ENCODE results near the gene COX6B1.

The COX6B1 gene

DNA sequence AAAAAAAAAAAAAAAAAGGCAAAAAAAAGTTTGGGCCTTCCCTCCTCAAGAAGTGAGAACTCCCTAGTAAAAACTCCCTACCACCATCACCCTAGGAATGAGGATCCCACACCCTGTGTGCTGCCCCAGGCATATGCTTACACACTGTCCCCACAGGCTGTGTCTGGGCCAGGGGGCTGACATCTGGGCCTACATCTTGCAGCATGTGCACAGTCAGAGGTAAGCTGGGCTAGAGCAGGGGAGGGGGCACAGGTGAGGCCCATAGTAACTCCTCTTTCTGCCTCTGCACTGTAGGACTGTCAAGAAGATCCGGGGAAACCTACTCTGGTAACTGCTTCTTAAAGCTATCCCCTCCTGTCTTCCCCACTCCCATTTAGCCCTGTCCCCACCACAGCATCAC, 34.5 kb upstream of the COX6B1 start:
- TF ChIP-seq PAX5 (IDR thresholded peaks at IDR 0.05; ENCODE audit: insufficient read depth, low read length, severe bottlenecking): no peak
- TF ChIP-seq SPI1 (IDR thresholded peaks at IDR 0.05; ENCODE audit: low read depth, low read length): no peak
- no peak for TF ChIP-seq TAF1 (IDR thresholded peaks at IDR 0.05; ENCODE audit: low read depth, low read length)
- no peak for TF ChIP-seq POU2F2 (IDR thresholded peaks at IDR 0.05; ENCODE audit: low read depth, low read length)
- no peak for TF ChIP-seq POLR2AphosphoS5 (IDR thresholded peaks at IDR 0.05; ENCODE audit: low read depth, low read length)
- no peak for TF ChIP-seq POLR2A (IDR thresholded peaks at IDR 0.05; ENCODE audit: low read depth, low read length)
- FAIRE-seq: no peak
- no peak for DNase-seq (ENCODE audit: insufficient read length, low spot score)

DNA sequence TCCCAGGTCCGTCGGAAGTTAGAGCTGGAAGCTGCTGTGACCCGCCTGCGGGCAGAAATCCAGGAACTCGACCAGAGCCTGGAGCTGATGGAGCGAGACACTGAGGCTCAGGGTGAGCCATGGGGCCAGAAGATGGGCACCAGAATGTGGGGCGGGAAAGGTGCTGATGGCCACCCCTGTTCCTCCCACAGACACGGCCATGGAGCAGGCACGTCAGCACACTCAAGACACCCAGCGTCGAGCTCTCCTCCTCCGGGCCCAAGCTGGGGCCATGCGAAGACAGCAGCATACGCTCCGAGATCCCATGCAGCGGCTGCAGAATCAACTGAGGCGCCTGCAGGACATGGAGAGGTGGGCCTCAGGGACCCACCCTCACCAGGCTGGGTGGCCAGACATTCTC, 33.1 kb upstream of the COX6B1 start:
- DNase-seq (ENCODE audit: insufficient read length, low spot score): no peak
- no peak for FAIRE-seq
- TF ChIP-seq POU2F2 (IDR thresholded peaks at IDR 0.05; ENCODE audit: low read depth, low read length) (no peak), SPI1 (IDR thresholded peaks at IDR 0.05; ENCODE audit: low read depth, low read length) (no peak), POLR2A (IDR thresholded peaks at IDR 0.05; ENCODE audit: low read depth, low read length) (no peak), TAF1 (IDR thresholded peaks at IDR 0.05; ENCODE audit: low read depth, low read length) (no peak), POLR2AphosphoS5 (IDR thresholded peaks at IDR 0.05; ENCODE audit: low read depth, low read length) (no peak)

DNA sequence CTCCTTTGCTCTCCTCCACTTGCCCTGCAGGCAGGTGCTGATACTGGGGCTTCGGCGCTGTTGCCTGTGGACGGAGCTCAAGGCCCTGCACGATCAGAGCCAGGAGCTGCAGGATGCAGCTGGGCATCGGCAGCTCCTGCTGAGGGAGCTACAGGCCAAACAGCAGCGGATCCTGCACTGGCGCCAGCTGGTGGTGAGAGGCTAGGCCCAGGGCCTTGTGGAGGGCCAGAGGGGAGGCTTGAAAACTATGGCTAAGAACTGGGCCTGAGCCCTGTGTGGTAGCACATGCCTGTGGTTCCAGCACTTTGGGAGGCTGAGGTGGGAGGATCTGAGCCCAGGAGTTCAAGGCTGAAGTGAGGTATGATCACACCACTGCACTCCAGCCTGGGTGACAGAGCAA, 29.3 kb upstream of the COX6B1 start:
- TF ChIP-seq POLR2A (IDR thresholded peaks at IDR 0.05; ENCODE audit: low read depth, low read length) (no peak), TAF1 (IDR thresholded peaks at IDR 0.05; ENCODE audit: low read depth, low read length) (no peak), PAX5 (IDR thresholded peaks at IDR 0.05; ENCODE audit: insufficient read depth, low read length, severe bottlenecking) (no peak), SPI1 (IDR thresholded peaks at IDR 0.05; ENCODE audit: low read depth, low read length) (no peak), POU2F2 (IDR thresholded peaks at IDR 0.05; ENCODE audit: low read depth, low read length) (no peak), POLR2AphosphoS5 (IDR thresholded peaks at IDR 0.05; ENCODE audit: low read depth, low read length) (no peak)
- DNase-seq (ENCODE audit: insufficient read length, low spot score) (no peak), FAIRE-seq (no peak)

DNA sequence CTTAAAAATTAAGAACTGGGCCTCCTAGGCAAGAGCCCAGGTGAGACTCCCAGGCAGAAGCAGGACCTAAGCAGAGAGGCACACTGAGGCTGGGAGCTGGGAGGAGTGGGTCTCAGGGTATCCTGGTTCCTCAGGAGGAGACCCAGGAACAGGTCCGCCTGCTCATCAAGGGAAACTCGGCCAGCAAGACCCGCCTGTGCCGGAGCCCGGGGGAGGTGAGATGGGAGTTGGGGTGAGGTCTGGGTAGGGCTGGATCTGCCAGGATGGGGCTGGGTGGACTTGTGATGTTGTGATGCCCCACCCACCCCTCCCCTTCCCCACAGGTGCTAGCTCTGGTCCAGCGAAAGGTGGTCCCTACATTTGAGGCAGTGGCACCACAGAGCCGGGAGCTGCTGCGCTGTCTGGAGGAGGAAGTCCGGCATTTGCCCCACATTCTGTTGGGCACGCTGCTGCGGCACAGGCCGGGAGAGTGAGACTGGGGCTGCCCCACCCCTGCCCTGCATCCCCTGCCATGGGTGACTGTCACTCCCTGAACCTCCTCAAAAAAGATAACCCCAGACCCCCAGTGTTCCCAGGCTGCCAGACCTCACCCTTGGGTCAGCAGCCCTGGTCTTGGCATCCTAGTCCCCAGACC, 28.7 kb upstream of the COX6B1 start:
- FAIRE-seq: no peak
- TF ChIP-seq PAX5 (IDR thresholded peaks at IDR 0.05; ENCODE audit: insufficient read depth, low read length, severe bottlenecking) (no peak), POLR2A (IDR thresholded peaks at IDR 0.05; ENCODE audit: low read depth, low read length) (no peak)
- DNase-seq (ENCODE audit: insufficient read length, low spot score): no peak

DNA sequence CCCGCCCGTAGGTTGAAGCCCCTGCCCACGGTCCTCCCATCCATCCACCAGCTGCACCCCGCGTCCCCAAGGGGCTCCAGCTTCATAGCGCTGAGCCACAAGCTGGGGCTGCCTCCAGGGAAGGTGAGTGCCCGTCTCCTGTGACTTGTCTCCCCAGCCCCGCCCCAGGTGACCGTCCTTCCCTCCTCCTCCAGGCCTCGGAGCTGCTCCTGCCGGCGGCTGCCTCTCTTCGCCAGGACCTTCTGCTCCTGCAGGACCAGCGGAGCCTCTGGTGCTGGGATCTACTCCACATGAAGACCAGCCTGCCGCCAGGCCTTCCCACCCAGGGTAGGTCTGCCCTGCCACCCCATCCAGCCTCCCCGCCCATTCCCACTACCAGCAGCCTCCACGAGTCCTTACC, 28.1 kb upstream of the COX6B1 start:
- DNase-seq (ENCODE audit: insufficient read length, low spot score): no peak
- TF ChIP-seq POU2F2 (IDR thresholded peaks at IDR 0.05; ENCODE audit: low read depth, low read length) (no peak), POLR2A (IDR thresholded peaks at IDR 0.05; ENCODE audit: low read depth, low read length) (no peak), PAX5 (IDR thresholded peaks at IDR 0.05; ENCODE audit: insufficient read depth, low read length, severe bottlenecking) (no peak), SPI1 (IDR thresholded peaks at IDR 0.05; ENCODE audit: low read depth, low read length) (no peak), TAF1 (IDR thresholded peaks at IDR 0.05; ENCODE audit: low read depth, low read length) (no peak), POLR2AphosphoS5 (IDR thresholded peaks at IDR 0.05; ENCODE audit: low read depth, low read length) (no peak)
- FAIRE-seq: no peak

DNA sequence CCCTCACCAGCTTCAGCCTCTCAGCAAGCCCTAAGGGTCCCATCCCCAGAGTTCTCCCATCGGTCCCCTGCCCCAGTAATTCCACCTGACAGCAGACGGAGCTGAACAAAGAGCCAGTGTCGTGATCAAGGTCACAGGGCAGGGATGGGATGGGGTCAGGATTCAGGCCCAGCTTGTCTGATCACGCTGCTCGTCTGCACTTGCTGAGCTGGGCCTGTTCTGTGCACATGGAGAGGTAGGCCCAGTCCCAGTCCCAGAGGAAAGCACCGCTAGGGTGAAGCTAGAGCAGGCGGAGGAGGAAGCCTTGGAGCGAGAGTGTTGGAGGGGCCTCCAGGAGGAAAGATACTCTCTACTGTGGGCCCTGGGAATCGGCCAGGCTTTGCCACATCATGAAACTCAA, 26.4 kb upstream of the COX6B1 start:
- no peak for DNase-seq (ENCODE audit: insufficient read length, low spot score)
- TF ChIP-seq PAX5 (IDR thresholded peaks at IDR 0.05; ENCODE audit: insufficient read depth, low read length, severe bottlenecking) (no peak), SPI1 (IDR thresholded peaks at IDR 0.05; ENCODE audit: low read depth, low read length) (no peak), POU2F2 (IDR thresholded peaks at IDR 0.05; ENCODE audit: low read depth, low read length) (no peak), POLR2A (IDR thresholded peaks at IDR 0.05; ENCODE audit: low read depth, low read length) (no peak), POLR2AphosphoS5 (IDR thresholded peaks at IDR 0.05; ENCODE audit: low read depth, low read length) (no peak), TAF1 (IDR thresholded peaks at IDR 0.05; ENCODE audit: low read depth, low read length) (no peak)
- no peak for FAIRE-seq

DNA sequence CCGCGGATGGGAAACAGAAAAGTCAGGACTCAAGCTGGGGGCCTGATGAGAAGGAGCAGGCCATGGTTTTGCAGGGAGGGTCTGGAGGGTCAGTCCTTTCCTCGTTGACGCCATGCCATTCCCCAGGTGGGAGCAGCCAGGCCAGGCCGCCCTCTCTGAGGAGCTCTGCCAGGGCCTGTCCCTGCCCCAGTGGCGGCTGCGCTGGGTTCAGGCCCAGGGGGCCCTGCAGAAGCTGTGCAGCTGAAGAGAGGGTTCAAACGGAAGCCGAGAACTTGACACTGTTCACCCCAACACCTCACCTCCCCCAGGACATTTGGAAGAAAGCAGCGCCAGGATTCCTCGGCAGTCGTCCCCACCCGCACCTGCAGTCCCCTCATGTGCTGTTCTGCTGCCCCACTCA, 25.4 kb upstream of the COX6B1 start:
- FAIRE-seq: no peak
- TF ChIP-seq SPI1 (IDR thresholded peaks at IDR 0.05; ENCODE audit: low read depth, low read length): no peak
- no peak for DNase-seq (ENCODE audit: insufficient read length, low spot score)

DNA sequence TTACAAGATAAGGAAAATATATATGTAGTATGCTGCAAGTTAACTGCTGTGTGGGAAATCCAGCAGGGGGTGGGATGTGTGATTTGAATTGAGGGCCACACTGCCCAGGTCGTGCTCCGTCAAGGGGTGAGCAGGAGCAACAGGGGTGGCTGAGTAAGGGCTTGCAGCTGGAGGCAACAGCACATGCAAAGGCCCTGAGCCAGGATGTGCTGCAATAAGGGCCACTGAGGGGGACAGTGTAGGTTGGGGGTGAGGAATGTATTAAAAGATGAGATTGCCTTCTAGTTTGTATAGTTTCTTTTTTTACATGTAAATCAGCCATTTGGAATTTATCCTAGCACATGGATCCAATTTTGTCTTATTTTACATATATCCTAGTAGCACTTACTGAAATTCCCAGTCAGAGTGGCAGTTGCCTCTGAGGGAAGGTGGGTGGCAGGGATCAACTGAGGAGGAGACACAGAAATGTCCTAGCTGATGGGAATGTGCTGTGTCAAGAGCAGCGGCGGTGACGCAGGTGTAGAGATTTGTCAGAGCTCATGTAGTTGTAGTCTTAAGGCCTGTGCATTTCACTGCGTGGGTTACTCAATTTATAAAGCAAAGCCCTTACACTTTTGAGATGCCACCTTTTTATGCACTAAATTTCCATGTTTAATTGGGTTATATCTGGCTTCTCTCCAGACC, 24.7 kb upstream of the COX6B1 start:
- no peak for FAIRE-seq
- DNase-seq (ENCODE audit: insufficient read length, low spot score): no peak

DNA sequence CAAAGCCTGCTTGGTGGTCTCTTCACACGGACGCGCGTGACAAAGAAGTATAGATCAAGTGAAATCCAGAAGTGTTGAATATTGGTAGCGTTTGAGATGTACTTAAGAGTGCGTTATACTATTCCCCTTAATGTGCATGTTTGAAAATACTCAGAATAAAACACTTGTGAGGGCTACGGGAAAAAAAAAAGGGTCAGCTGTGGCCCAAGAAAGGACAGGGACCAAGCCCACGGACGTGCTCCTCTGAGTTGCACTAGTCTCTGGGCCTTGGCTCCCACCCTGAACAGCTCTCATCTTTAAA, 19.9 kb upstream of the COX6B1 start:
- no peak for TF ChIP-seq PAX5 (IDR thresholded peaks at IDR 0.05; ENCODE audit: insufficient read depth, low read length, severe bottlenecking)
- peak; percentile 33 for FAIRE-seq

More for the DNA sequence above, 24.7 kb upstream of the COX6B1 start:
- no peak for TF ChIP-seq PAX5 (IDR thresholded peaks at IDR 0.05; ENCODE audit: insufficient read depth, low read length, severe bottlenecking)
- TF ChIP-seq POLR2AphosphoS5 (IDR thresholded peaks at IDR 0.05; ENCODE audit: low read depth, low read length): no peak
- no peak for TF ChIP-seq SPI1 (IDR thresholded peaks at IDR 0.05; ENCODE audit: low read depth, low read length)
- no peak for TF ChIP-seq POU2F2 (IDR thresholded peaks at IDR 0.05; ENCODE audit: low read depth, low read length)
- no peak for TF ChIP-seq POLR2A (IDR thresholded peaks at IDR 0.05; ENCODE audit: low read depth, low read length)
- no peak for TF ChIP-seq TAF1 (IDR thresholded peaks at IDR 0.05; ENCODE audit: low read depth, low read length)

DNA sequence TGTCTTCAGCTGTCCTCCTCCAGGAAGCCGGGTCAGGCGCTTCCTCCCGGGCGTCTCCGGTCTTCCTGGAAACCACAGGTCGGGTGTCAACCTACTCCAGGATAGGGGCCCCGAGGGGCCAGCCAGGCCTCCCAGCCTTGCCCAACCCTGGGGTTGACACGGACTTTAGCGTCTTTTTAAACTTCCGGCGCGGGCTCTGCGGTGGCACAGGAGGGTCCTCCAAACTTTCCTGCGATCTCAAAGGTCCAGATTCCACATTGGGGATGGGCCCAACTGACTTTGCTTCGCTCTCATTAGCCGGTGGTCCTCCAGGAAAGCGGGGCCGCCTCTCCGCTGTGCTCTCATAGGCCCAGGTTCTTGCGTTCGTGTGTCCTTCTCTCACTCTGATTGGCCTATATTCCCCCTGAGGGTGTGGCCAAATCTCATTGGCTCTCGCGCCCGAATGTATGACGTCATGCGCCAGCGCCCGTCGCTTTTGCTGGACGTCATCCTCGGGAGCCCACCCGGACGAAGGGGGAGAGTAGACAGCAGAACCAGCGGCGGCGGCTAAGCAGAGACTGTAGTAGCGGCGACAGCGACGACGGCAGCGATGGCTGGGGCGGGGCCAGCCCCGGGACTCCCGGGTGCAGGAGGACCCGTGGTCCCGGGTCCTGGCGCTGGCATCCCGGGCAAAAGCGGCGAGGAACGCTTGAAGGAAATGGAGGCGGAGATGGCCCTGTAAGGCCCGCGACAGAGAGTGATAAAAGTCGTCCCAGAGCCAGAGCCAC, 19.4 kb upstream of the COX6B1 start, which contains the start of gene RBM42:
Gene RBM42, plus strand, starts transcription at position 472 of the 767 bp plus-strand sequence. Its CDS starts 118 bp downstream, at position 590.
- DNase-seq (ENCODE audit: insufficient read length, low spot score): peak; percentile 97
- peak; percentile 74 for TF ChIP-seq TAF1 (IDR thresholded peaks at IDR 0.05; ENCODE audit: low read depth, low read length)
- peak; percentile 35; the same call in 1 of the 2 replicates for TF ChIP-seq POLR2AphosphoS5 (IDR thresholded peaks at IDR 0.05; ENCODE audit: low read depth, low read length)
- TF ChIP-seq POLR2A (IDR thresholded peaks at IDR 0.05; ENCODE audit: low read depth, low read length): no peak; the same call in 1 of the 2 replicates
- no peak for TF ChIP-seq PAX5 (IDR thresholded peaks at IDR 0.05; ENCODE audit: insufficient read depth, low read length, severe bottlenecking)
- TF ChIP-seq POU2F2 (IDR thresholded peaks at IDR 0.05; ENCODE audit: low read depth, low read length): peak; percentile 77
- no peak for TF ChIP-seq SPI1 (IDR thresholded peaks at IDR 0.05; ENCODE audit: low read depth, low read length)
- peak; percentile 100 for FAIRE-seq

More for the DNA sequence above, 19.9 kb upstream of the COX6B1 start:
- no peak for DNase-seq (ENCODE audit: insufficient read length, low spot score)
